ENCODE measurements around the gene CWF19L1. TPM values are rescaled to one million over a fixed set of nuclear protein-coding genes. Genes with fewer than 3 reads are reported as not detected.

Gene CWF19L1
- total RNA-seq, 2 donors from 2014 or later = 14.8 to 19.7 TPM

- no peaks in the 10 kb centered on the region for H3K4me1 ChIP-seq (replicated peaks)
- H3K4me3 ChIP-seq = no peak overlapping the region
- TF ChIP-seq POLR2A (IDR thresholded peaks at IDR 0.05) = no peak
- TF ChIP-seq CTCF (IDR thresholded peaks at IDR 0.05) = no peak
- no peak for TF ChIP-seq POLR2AphosphoS5 (IDR thresholded peaks at IDR 0.05)
- H3K36me3 ChIP-seq = peaks cover 0 to 9% of the 10 kb centered on the region in 2 donors
- intact Hi-C loops (cut with DNase I) = no loop called here
- no peaks in the 10 kb centered on the region for H3K9me3 ChIP-seq
- DNase-seq (ENCODE audit: low spot score) = no peak
- no peak overlapping the region for H3K27ac ChIP-seq
- WGBS = 79% methylated on average over 2 of the region's 2 CpGs
- H3K27me3 ChIP-seq (replicated peaks; ENCODE audit: insufficient read depth) = no peaks in the 10 kb centered on the region
Observed at GRCh38 chr10:100216006-100216405, 51.4 kb downstream of the CWF19L1 start.

- WGBS = 53% methylated on average over 7 of the region's 7 CpGs
- Histone ChIP-seq H3K36me3 (peaks cover 0 to 4% of the 10 kb centered on the region in 2 donors), H3K9me3 (no peaks in the 10 kb centered on the region), H3K4me1 (replicated peaks) (no peaks in the 10 kb centered on the region), H3K27ac (peak overlapping the region in 1 of 2 donors; percentile 9), H3K27me3 (replicated peaks; ENCODE audit: insufficient read depth) (no peaks in the 10 kb centered on the region), H3K4me3 (no peak overlapping the region)
- TF ChIP-seq POLR2AphosphoS5 (IDR thresholded peaks at IDR 0.05) = no peak
- intact Hi-C loops (cut with DNase I) = no loop called here
- DNase-seq (ENCODE audit: low spot score) = no peak
Observed at GRCh38 chr10:100209303-100209702, 58.1 kb downstream of the CWF19L1 start.

GRCh38 chr10:100208276-100208675 lies 59.2 kb downstream of the CWF19L1 start:
- no peaks in the 10 kb centered on the region for H3K9me3 ChIP-seq
- no peak overlapping the region for H3K4me3 ChIP-seq
- TF ChIP-seq POLR2A (IDR thresholded peaks at IDR 0.05) (no peak), CTCF (IDR thresholded peaks at IDR 0.05) (no peak), POLR2AphosphoS5 (IDR thresholded peaks at IDR 0.05) (no peak)
- no peak for DNase-seq (ENCODE audit: low spot score)
- 89% methylated on average over 9 of the region's 9 CpGs for WGBS
- H3K27me3 ChIP-seq (replicated peaks; ENCODE audit: insufficient read depth) = no peaks in the 10 kb centered on the region
- intact Hi-C loops (cut with DNase I) = no loop called here
- peaks cover 0 to 4% of the 10 kb centered on the region in 2 donors for H3K36me3 ChIP-seq
- no peaks in the 10 kb centered on the region for H3K4me1 ChIP-seq (replicated peaks)
- no peak overlapping the region for H3K27ac ChIP-seq

- TF ChIP-seq CTCF (IDR thresholded peaks at IDR 0.05) (no peak), POLR2AphosphoS5 (IDR thresholded peaks at IDR 0.05) (no peak), POLR2A (IDR thresholded peaks at IDR 0.05) (no peak)
- intact Hi-C loops (cut with DNase I) = no loop called here
- no peak for DNase-seq (ENCODE audit: low spot score)
- Histone ChIP-seq H3K9me3 (no peaks in the 10 kb centered on the region), H3K36me3 (peaks cover 0 to 4% of the 10 kb centered on the region in 2 donors), H3K4me1 (replicated peaks) (no peaks in the 10 kb centered on the region), H3K4me3 (no peak overlapping the region), H3K27me3 (replicated peaks; ENCODE audit: insufficient read depth) (no peaks in the 10 kb centered on the region), H3K27ac (no peak overlapping the region)
- WGBS = 95% methylated on average over 2 of the region's 2 CpGs
Observed at GRCh38 chr10:100204370-100204769, 63.1 kb downstream of the CWF19L1 start.

- Histone ChIP-seq H3K36me3 (peaks cover 0 to 4% of the 10 kb centered on the region in 2 donors), H3K27me3 (replicated peaks; ENCODE audit: insufficient read depth) (no peaks in the 10 kb centered on the region), H3K4me3 (no peak overlapping the region), H3K4me1 (replicated peaks) (no peaks in the 10 kb centered on the region), H3K9me3 (no peaks in the 10 kb centered on the region), H3K27ac (no peak overlapping the region)
- DNase-seq (ENCODE audit: low spot score) = no peak
- TF ChIP-seq CTCF (IDR thresholded peaks at IDR 0.05) (no peak), POLR2AphosphoS5 (IDR thresholded peaks at IDR 0.05) (no peak)
- WGBS = 98% methylated on average over 2 of the region's 2 CpGs
- intact Hi-C loops (cut with DNase I) = no loop called here
Observed at GRCh38 chr10:100201549-100201948, 65.9 kb downstream of the CWF19L1 start.

Measured in prostate gland (tissue), 2 donors.